HCT116 (cell line): ENCODE data around the gene SLC47A1. TPM values are rescaled to one million over a fixed set of nuclear protein-coding genes. Genes with fewer than 3 reads are reported as not detected.

Experiments used
- ATAC-seq: fragments of 200-7000 bp; cut with Tn5 transposase; 2 replicates; pipeline ENCODE4 v1.9.1; 2020; ENCODE audit warnings: mild to moderate bottlenecking, moderate library complexity
- BruUV-seq: library from RNA; stranded (reverse); fragments of 400-500 nt; replicated peaks from 2 replicates; lab custom pipeline; 2021; lab: Mats Ljungman, UMichigan
- CTCF ChIA-PET: fragments of 300-600 bp; sonication (Branson Sonifier 250); formaldehyde crosslinking; loops from one replicate; lab custom pipeline; 2021; ENCODE audit warnings: antibody characterized with exemption; lab: Charles Lee
- POLR2A ChIA-PET: fragments of 300-600, 350-600 bp; sonication (Branson Sonifier 250); formaldehyde crosslinking; loops from one replicate; lab custom pipeline; 2021; ENCODE audit warnings: antibody characterized with exemption; lab: Charles Lee
- RAD21 ChIA-PET, 2 experiments: fragments of 300-600 bp; sonication (Branson Sonifier 250); formaldehyde crosslinking; loops; one replicate each; lab custom pipeline; 2023; ENCODE audit warnings: low total read pairs in 2 of 2; ENCODE audit not compliant: uncharacterized antibody in 2 of 2, unreplicated experiment in 2 of 2, low non-redundant PET in 1 of 2; lab: Charles Lee
- DNase-seq: peaks from one replicate; pipeline ENCODE4 v3.0.0-alpha.2; 2010; ENCODE audit warnings: low read depth, low spot score
- H2AFZ ChIP-seq: fragments of 200-600 bp; shearing (Covaris generic), sonication (generic); 2 replicates; pipeline ENCODE4 v1.6.1; 2017; ENCODE audit warnings: low read depth, mixed run types, mixed read lengths, antibody characterized with exemption, low read length; ENCODE audit not compliant: poor library complexity, severe bottlenecking
- H3K27ac ChIP-seq: 2 replicates; pipeline ENCODE4 v1.5.1; 2012; ENCODE audit warnings: low read depth, low read length
- H3K27me3 ChIP-seq: fragments of 200-600 bp; sonication (generic); 2 replicates; pipeline ENCODE4 v1.6.1; 2016; ENCODE audit warnings: mixed run types, low read length, mixed read lengths; ENCODE audit not compliant: insufficient read depth
- H3K36me3 ChIP-seq, 2 experiments: fragments of 200-500 bp in 1 of 2; fragments of 200-600 bp in 1 of 2; sonication (Bioruptor generic) in 1 of 2; sonication (generic) in 1 of 2; 2 replicates each; pipeline versions ENCODE4 v1.5.1 to v1.6.1; 2014 to 2016; ENCODE audit warnings: low read length in 2 of 2, inconsistent platforms in 1 of 2, mixed read lengths in 1 of 2, mixed run types in 1 of 2; ENCODE audit not compliant: insufficient read depth in 2 of 2, control insufficient read depth in 1 of 2
- H3K4me1 ChIP-seq, 2 experiments: fragments of 200-600 bp in 1 of 2; sonication (generic) in 1 of 2; 2 replicates each; pipeline versions ENCODE4 v1.5.1 to v1.6.1; 2012 to 2017; ENCODE audit warnings: low read length in 2 of 2, inconsistent platforms in 1 of 2, mild to moderate bottlenecking in 1 of 2, mixed read lengths in 1 of 2, mixed run types in 1 of 2, moderate library complexity in 1 of 2; ENCODE audit not compliant: insufficient read depth in 2 of 2, control insufficient read depth in 1 of 2
- H3K4me2 ChIP-seq: fragments of 200-600 bp; sonication (generic); 2 replicates; pipeline ENCODE4 v1.6.1; 2017; ENCODE audit warnings: mixed run types, low read length, mixed read lengths
- H3K4me3 ChIP-seq, 2 experiments: fragments of 200-600 bp in 1 of 2; sonication (generic) in 1 of 2; replicated peaks in 1 of 2; 2 replicates each; pipeline ENCODE4 v1.5.1; 2011 to 2016; ENCODE audit warnings: low read length in 2 of 2, control low read depth in 1 of 2, low read depth in 1 of 2, mild to moderate bottlenecking in 1 of 2, mixed read lengths in 1 of 2, mixed run types in 1 of 2
- H3K79me2 ChIP-seq: fragments of 200-600 bp; sonication (generic); 2 replicates; pipeline ENCODE4 v1.6.1; 2017; ENCODE audit warnings: mild to moderate bottlenecking, mixed run types, low read length, moderate library complexity, mixed read lengths; ENCODE audit not compliant: insufficient read depth
- H3K9ac ChIP-seq: fragments of 200-600 bp; sonication (generic); 2 replicates; pipeline ENCODE4 v1.6.1; 2016; ENCODE audit warnings: low read length, mixed read lengths
- H3K9me2 ChIP-seq: fragments of 200-600 bp; sonication (generic), shearing (Covaris generic); 2 replicates; pipeline ENCODE4 v1.6.1; 2017; ENCODE audit warnings: mixed run types, mild to moderate bottlenecking, moderate library complexity; ENCODE audit not compliant: insufficient read depth
- H3K9me3 ChIP-seq, 2 experiments: fragments of 200-500 bp in 1 of 2; fragments of 200-600 bp in 1 of 2; sonication (Bioruptor generic) in 1 of 2; sonication (generic) in 1 of 2; 2 replicates each; pipeline ENCODE4 v1.6.1; 2014 to 2017; ENCODE audit warnings: low read length in 2 of 2, mixed read lengths in 2 of 2, inconsistent platforms in 1 of 2, low read depth in 1 of 2, mild to moderate bottlenecking in 1 of 2, mixed run types in 1 of 2, moderate library complexity in 1 of 2; ENCODE audit not compliant: control insufficient read depth in 1 of 2, insufficient read depth in 1 of 2
- H4K20me1 ChIP-seq: fragments of 200-600 bp; sonication (generic), shearing (Covaris generic); 2 replicates; pipeline ENCODE4 v1.6.1; 2017; ENCODE audit warnings: mixed run types, mild to moderate bottlenecking, moderate library complexity; ENCODE audit not compliant: insufficient read depth
- CBX3 ChIP-seq: IDR thresholded peaks from 2 replicates; pipeline ENCODE4 v1.6.1; 2012; ENCODE audit warnings: low read depth
- EGR1 ChIP-seq: IDR thresholded peaks from 2 replicates; pipeline ENCODE4 v1.6.1; 2012; ENCODE audit warnings: low read depth
- ELF1 ChIP-seq: IDR thresholded peaks from 2 replicates; pipeline ENCODE4 v1.6.1; 2012; ENCODE audit warnings: low read depth, borderline replicate concordance
- EZH2 ChIP-seq: fragments of 200-600 bp; sonication (generic); IDR thresholded peaks from 2 replicates; pipeline ENCODE4 v1.6.1; 2017; ENCODE audit warnings: antibody characterized with exemption, mixed run types
- EZH2phosphoT487 ChIP-seq: fragments of 200-600 bp; IDR thresholded peaks from 2 replicates; pipeline ENCODE4 v1.6.1; 2018; ENCODE audit warnings: antibody characterized with exemption, borderline replicate concordance
- FOSL1 ChIP-seq: IDR thresholded peaks from 2 replicates; pipeline ENCODE4 v1.6.1; 2012; ENCODE audit warnings: low read depth
- JUND ChIP-seq: IDR thresholded peaks from 2 replicates; pipeline ENCODE4 v1.6.1; 2012
- POLR2A ChIP-seq: IDR thresholded peaks from 2 replicates; pipeline ENCODE4 v1.7.0; 2011; ENCODE audit warnings: borderline replicate concordance; ENCODE audit not compliant: insufficient read depth, insufficient read length; ENCODE audit errors: extremely low read depth
- POLR2AphosphoS5 ChIP-seq: IDR thresholded peaks from 2 replicates; pipeline ENCODE4 v1.6.1; 2011; ENCODE audit warnings: mild to moderate bottlenecking, low read depth, low read length, moderate library complexity
- RAD21 ChIP-seq: IDR thresholded peaks from 2 replicates; pipeline ENCODE4 v1.6.1; 2012; ENCODE audit warnings: low read depth, mild to moderate bottlenecking
- SIN3A ChIP-seq: IDR thresholded peaks from 2 replicates; pipeline ENCODE4 v1.6.1; 2012; ENCODE audit warnings: low read depth
- SP1 ChIP-seq: IDR thresholded peaks from 2 replicates; pipeline ENCODE4 v1.6.1; 2012; ENCODE audit warnings: low read depth
- SRF ChIP-seq: IDR thresholded peaks from 2 replicates; pipeline ENCODE4 v1.6.1; 2012; ENCODE audit warnings: low read depth
- ZFX ChIP-seq: fragments of 450-650 bp; IDR thresholded peaks from 2 replicates; pipeline ENCODE4 v1.6.1; 2017
- ZNF274 ChIP-seq: fragments of 200-500 bp; sonication (Bioruptor generic); IDR thresholded peaks from 2 replicates; pipeline ENCODE4 v1.6.1; 2014; ENCODE audit warnings: mild to moderate bottlenecking, low read depth, low read length, inconsistent platforms
- intact Hi-C: fragments of 100-400 bp; cut with micrococcal nuclease; formaldehyde crosslinking; loops from 2 replicates; pipeline ENCODE4 v1.10.0; 2022
- total RNA-seq: library from RNA; stranded (reverse); gene quantifications from one replicate; pipeline ENCODE4 v1.2.1, GENCODE V29; 2021; ENCODE audit not compliant: unreplicated experiment
- TF ChIP-seq, protein P1 (sequence below): IDR thresholded peaks from 2 replicates; pipeline ENCODE4 v1.6.1; 2012
- TF ChIP-seq, protein P2 (sequence below): IDR thresholded peaks from 2 replicates; pipeline ENCODE4 v1.6.1; 2012; ENCODE audit warnings: low read depth
- TF ChIP-seq, protein P3 (sequence below): IDR thresholded peaks from 2 replicates; pipeline ENCODE4 v1.6.1; 2012
- TF ChIP-seq, protein P4 (sequence below): IDR thresholded peaks from 2 replicates; pipeline ENCODE4 v1.6.1; 2011; ENCODE audit warnings: mild to moderate bottlenecking, low read length, moderate library complexity; ENCODE audit not compliant: insufficient replicate concordance; ENCODE audit errors: extremely low read depth

Gene SLC47A1
- total RNA-seq, 1 experiment from 2014 or later: 0.17 TPM

DNA sequence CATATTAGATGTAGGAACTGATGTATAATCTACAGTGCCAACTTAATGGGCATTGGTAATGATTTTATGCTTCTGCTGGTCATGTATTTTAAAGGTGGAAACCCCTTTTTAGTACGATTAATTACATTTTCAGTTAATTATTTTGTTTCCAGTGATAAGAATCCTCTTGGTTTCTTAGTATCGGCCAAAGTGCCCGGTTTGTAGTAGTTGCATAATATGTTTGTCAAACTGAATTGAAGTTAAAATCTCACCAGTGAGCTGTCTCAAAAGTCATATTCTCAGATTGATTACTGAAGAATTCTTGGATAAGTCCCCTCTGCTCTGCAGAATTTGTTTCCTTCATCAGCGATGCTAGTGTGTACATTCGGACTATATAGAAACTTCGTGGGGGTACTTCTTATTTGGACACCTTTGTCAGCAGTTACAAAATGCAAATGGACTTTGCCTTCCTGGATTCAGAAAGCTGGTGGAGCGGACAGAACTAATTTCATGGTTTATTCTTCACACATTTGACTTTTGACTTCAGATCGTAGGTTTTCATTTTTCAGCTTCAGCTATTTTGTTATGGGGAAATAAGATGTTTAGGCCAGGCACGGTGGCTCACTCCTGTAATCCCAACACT, 28.2 kb downstream of the SLC47A1 start:
- BruUV-seq: no TSS peak
- DNase-seq: no peak
- Histone ChIP-seq H3K27me3 (no peaks in the 10 kb centered on the region), H3K9me3 (no peaks in the 10 kb centered on the region), H2AFZ (no peak overlapping the region), H3K4me2 (no peak overlapping the region), H3K79me2 (no peaks in the 10 kb centered on the region), H3K36me3 (no peaks in the 10 kb centered on the region), H3K9me2 (no peaks in the 10 kb centered on the region), H3K4me1 (no peaks in the 10 kb centered on the region), H3K4me3 (no peak overlapping the region), H3K27ac (no peak overlapping the region), H3K9ac (no peak overlapping the region), H4K20me1 (no peaks in the 10 kb centered on the region)
- TF ChIP-seq POLR2A: no peak
- TF ChIP-seq, protein P1, sequence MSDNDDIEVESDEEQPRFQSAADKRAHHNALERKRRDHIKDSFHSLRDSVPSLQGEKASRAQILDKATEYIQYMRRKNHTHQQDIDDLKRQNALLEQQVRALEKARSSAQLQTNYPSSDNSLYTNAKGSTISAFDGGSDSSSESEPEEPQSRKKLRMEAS: no peak
- no peak for TF ChIP-seq SRF
- TF ChIP-seq POLR2AphosphoS5: no peak
- TF ChIP-seq JUND: no peak
- TF ChIP-seq, protein P2, sequence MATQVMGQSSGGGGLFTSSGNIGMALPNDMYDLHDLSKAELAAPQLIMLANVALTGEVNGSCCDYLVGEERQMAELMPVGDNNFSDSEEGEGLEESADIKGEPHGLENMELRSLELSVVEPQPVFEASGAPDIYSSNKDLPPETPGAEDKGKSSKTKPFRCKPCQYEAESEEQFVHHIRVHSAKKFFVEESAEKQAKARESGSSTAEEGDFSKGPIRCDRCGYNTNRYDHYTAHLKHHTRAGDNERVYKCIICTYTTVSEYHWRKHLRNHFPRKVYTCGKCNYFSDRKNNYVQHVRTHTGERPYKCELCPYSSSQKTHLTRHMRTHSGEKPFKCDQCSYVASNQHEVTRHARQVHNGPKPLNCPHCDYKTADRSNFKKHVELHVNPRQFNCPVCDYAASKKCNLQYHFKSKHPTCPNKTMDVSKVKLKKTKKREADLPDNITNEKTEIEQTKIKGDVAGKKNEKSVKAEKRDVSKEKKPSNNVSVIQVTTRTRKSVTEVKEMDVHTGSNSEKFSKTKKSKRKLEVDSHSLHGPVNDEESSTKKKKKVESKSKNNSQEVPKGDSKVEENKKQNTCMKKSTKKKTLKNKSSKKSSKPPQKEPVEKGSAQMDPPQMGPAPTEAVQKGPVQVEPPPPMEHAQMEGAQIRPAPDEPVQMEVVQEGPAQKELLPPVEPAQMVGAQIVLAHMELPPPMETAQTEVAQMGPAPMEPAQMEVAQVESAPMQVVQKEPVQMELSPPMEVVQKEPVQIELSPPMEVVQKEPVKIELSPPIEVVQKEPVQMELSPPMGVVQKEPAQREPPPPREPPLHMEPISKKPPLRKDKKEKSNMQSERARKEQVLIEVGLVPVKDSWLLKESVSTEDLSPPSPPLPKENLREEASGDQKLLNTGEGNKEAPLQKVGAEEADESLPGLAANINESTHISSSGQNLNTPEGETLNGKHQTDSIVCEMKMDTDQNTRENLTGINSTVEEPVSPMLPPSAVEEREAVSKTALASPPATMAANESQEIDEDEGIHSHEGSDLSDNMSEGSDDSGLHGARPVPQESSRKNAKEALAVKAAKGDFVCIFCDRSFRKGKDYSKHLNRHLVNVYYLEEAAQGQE: no peak
- no peak for TF ChIP-seq EGR1
- TF ChIP-seq EZH2phosphoT487: no peak
- TF ChIP-seq CBX3: no peak
- TF ChIP-seq SP1: no peak
- TF ChIP-seq, protein P3, sequence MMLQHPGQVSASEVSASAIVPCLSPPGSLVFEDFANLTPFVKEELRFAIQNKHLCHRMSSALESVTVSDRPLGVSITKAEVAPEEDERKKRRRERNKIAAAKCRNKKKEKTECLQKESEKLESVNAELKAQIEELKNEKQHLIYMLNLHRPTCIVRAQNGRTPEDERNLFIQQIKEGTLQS: no peak
- TF ChIP-seq ZFX: no peak
- TF ChIP-seq ZNF274: no peak
- no peak for TF ChIP-seq SIN3A
- no peak for TF ChIP-seq FOSL1
- TF ChIP-seq ELF1: no peak
- TF ChIP-seq, protein P4, sequence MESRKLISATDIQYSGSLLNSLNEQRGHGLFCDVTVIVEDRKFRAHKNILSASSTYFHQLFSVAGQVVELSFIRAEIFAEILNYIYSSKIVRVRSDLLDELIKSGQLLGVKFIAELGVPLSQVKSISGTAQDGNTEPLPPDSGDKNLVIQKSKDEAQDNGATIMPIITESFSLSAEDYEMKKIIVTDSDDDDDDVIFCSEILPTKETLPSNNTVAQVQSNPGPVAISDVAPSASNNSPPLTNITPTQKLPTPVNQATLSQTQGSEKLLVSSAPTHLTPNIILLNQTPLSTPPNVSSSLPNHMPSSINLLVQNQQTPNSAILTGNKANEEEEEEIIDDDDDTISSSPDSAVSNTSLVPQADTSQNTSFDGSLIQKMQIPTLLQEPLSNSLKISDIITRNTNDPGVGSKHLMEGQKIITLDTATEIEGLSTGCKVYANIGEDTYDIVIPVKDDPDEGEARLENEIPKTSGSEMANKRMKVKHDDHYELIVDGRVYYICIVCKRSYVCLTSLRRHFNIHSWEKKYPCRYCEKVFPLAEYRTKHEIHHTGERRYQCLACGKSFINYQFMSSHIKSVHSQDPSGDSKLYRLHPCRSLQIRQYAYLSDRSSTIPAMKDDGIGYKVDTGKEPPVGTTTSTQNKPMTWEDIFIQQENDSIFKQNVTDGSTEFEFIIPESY: no peak
- no peak for TF ChIP-seq RAD21
- TF ChIP-seq EZH2: no peak
- ChIA-PET RAD21 (no interaction called here), POLR2A (no interaction called here), CTCF (no interaction called here)
- no peak for ATAC-seq
- intact Hi-C loops: no loop called here
